ENCODE results near the gene FASLG.
"Not testable (repeated sequence)": the region's sequence is repeated elsewhere in the genome, so short reads cannot be mapped to it uniquely, and the experiment has no call there.

Gene FASLG

DNA sequence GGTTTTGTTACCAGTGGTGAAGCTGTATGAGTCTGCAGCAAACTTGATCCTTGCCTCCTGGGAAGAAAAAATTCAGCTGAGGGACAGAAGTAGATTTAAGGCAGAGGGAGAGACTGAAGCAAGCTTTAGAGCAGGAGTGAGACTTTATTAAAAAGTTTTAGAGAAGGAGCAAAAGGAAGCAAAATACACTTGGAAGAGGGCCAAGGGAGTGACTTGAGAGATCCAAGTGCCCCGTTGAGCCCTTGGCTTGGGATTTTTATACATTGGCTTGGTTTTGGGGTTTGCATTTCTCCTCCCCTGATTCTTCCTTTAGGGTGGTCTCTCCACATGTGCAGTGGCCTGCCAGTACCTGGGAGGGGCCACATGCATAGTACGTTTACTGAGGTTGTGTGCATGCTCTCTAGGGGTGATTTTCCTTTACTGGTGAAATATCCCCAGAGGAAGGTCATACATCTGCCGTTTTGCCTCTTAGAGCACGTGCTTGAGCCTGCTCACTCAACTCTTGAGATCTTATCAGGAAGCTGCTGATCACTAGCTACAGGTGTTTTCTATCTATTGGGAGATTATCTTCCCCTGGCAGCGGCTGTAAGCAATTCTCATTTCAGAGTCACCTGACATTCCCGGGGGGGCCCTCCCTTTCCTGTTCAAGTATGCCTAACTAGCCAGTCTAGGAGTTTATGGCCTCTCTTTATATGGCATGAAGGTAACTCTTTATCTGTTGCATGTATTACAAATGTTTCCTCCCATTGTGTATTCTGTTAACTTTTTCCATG is 20.3 kb downstream of the FASLG start:
- DNase-seq (ENCODE audit: extremely low spot score): no peak
- CTCF ChIA-PET: no interaction called here
- POLR2A ChIA-PET: no interaction called here
- no peak for TF ChIP-seq FOXM1 (IDR thresholded peaks at IDR 0.05; ENCODE audit: borderline replicate concordance)
- no peak for TF ChIP-seq ELF4 (IDR thresholded peaks at IDR 0.05)
- no peak for TF ChIP-seq FOXK2 (IDR thresholded peaks at IDR 0.05)
- TF ChIP-seq BHLHE40 (IDR thresholded peaks at IDR 0.05; ENCODE audit: borderline replicate concordance): no peak
- no peak for TF ChIP-seq SP1 (IDR thresholded peaks at IDR 0.05)
- no peak for TF ChIP-seq ARNT (IDR thresholded peaks at IDR 0.05)
- no peak for TF ChIP-seq SUZ12 (IDR thresholded peaks at IDR 0.05)
- TF ChIP-seq HDGF (IDR thresholded peaks at IDR 0.05; ENCODE audit: borderline replicate concordance): no peak
- no peak for TF ChIP-seq FOXA1 (IDR thresholded peaks at IDR 0.05)
- no peak for TF ChIP-seq CTBP1 (IDR thresholded peaks at IDR 0.05; ENCODE audit: borderline replicate concordance)
- no peak for TF ChIP-seq ZNF384 (IDR thresholded peaks at IDR 0.05)
- TF ChIP-seq, protein P1, sequence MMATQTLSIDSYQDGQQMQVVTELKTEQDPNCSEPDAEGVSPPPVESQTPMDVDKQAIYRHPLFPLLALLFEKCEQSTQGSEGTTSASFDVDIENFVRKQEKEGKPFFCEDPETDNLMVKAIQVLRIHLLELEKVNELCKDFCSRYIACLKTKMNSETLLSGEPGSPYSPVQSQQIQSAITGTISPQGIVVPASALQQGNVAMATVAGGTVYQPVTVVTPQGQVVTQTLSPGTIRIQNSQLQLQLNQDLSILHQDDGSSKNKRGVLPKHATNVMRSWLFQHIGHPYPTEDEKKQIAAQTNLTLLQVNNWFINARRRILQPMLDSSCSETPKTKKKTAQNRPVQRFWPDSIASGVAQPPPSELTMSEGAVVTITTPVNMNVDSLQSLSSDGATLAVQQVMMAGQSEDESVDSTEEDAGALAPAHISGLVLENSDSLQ (IDR thresholded peaks at IDR 0.05): no peak
- no peak for TF ChIP-seq NFRKB (IDR thresholded peaks at IDR 0.05)
- no peak for TF ChIP-seq TARDBP (IDR thresholded peaks at IDR 0.05)
- TF ChIP-seq LEF1 (IDR thresholded peaks at IDR 0.05; ENCODE audit: borderline replicate concordance): no peak
- TF ChIP-seq L3MBTL2 (conservative IDR thresholded peaks at IDR 0.05): no peak

DNA sequence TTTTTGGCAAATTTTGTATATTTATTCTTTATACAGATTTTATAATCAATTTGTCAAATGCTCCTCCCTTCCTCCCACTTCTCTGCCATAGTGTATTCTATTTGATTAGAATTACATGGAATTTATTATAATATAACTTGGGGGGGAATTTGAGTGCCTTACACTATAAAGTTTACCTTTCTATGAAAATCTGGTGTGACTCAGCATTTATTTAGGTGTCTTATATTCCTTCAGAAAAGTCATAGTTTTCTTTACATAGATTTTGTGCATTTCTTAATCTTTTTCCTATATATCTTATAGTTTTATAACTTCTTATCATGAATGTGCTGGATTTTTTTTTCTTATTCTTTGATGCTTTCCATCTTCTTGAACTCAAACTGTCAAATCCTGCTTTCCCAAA is 21.3 kb downstream of the FASLG start:
- no peak for TF ChIP-seq L3MBTL2 (conservative IDR thresholded peaks at IDR 0.05)
- TF ChIP-seq, protein P1 (IDR thresholded peaks at IDR 0.05): no peak
- no peak for TF ChIP-seq FOXA1 (IDR thresholded peaks at IDR 0.05)
- no peak for TF ChIP-seq ZNF384 (IDR thresholded peaks at IDR 0.05)
- no peak for TF ChIP-seq LEF1 (IDR thresholded peaks at IDR 0.05; ENCODE audit: borderline replicate concordance)
- no peak for TF ChIP-seq FOXM1 (IDR thresholded peaks at IDR 0.05; ENCODE audit: borderline replicate concordance)
- no peak for DNase-seq (ENCODE audit: extremely low spot score)
- ChIA-PET CTCF (no interaction called here), POLR2A (no interaction called here)

DNA sequence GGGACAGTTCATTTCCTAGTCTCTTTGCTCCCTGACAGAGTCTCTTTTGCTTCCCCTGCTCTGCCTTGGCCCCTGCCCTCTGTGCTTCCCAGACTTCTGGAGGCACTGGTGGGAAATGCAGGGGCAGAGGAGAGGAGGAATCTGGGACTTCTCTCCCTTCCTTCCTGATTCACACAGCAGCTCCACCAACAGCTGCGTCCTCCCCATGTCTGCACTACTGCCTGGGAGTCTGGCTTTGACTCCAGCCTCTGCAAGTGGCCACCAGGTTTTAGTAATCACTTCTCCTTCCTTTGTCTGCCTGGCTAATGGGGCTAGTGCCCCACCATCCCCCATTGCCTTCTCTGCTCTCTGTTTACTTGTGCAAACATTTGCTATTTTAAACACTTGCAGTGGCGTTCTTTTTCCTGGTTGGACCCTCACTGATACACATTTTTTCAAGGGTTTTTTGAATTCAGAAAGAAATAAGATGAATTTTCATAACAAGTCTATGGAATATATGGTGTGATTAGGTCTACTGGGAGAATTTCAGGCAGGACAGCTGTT is 21.9 kb downstream of the FASLG start:
- DNase-seq (ENCODE audit: extremely low spot score): no peak
- CTCF ChIA-PET: no interaction called here
- POLR2A ChIA-PET: no interaction called here
- no peak for TF ChIP-seq FOXK2 (IDR thresholded peaks at IDR 0.05)
- no peak for TF ChIP-seq CTBP1 (IDR thresholded peaks at IDR 0.05; ENCODE audit: borderline replicate concordance)
- no peak for TF ChIP-seq ZNF384 (IDR thresholded peaks at IDR 0.05)
- TF ChIP-seq L3MBTL2 (conservative IDR thresholded peaks at IDR 0.05): no peak
- TF ChIP-seq BHLHE40 (IDR thresholded peaks at IDR 0.05; ENCODE audit: borderline replicate concordance): no peak
- no peak for TF ChIP-seq LEF1 (IDR thresholded peaks at IDR 0.05; ENCODE audit: borderline replicate concordance)
- no peak for TF ChIP-seq ARNT (IDR thresholded peaks at IDR 0.05)
- no peak for TF ChIP-seq TARDBP (IDR thresholded peaks at IDR 0.05)
- TF ChIP-seq HDGF (IDR thresholded peaks at IDR 0.05; ENCODE audit: borderline replicate concordance): no peak
- no peak for TF ChIP-seq FOXM1 (IDR thresholded peaks at IDR 0.05; ENCODE audit: borderline replicate concordance)
- TF ChIP-seq, protein P1 (IDR thresholded peaks at IDR 0.05): no peak
- no peak for TF ChIP-seq SP1 (IDR thresholded peaks at IDR 0.05)
- TF ChIP-seq NFRKB (IDR thresholded peaks at IDR 0.05): no peak

DNA sequence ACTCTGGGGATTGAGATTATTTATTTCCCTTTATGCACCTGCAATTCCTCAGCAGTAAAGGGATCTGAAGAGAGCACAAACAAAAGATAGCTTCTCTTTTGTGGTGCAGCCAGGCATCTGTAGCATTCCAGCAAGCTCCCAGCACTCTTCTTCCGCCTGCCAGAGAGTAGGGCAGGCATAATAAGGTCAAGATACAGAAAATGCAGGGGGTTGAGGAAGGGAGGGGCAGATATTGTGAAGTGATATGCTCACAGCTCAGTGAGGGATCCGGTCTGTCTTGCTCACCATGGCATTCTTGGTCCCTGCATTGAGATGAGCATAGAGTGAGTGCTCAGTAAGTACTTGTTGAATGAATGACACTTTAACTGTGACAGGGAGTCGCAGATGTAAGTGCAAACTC is 23.9 kb downstream of the FASLG start:
- ChIA-PET POLR2A (no interaction called here), CTCF (interaction anchor here (0.6 kb wide), 1 partner anchor 714 kb away, joined by 7 read pairs; no protein-coding TSS in a partner anchor)
- DNase-seq (ENCODE audit: extremely low spot score): no peak
- TF ChIP-seq ELF4 (IDR thresholded peaks at IDR 0.05) (no peak), SUZ12 (IDR thresholded peaks at IDR 0.05) (no peak), L3MBTL2 (conservative IDR thresholded peaks at IDR 0.05) (no peak), FOXK2 (IDR thresholded peaks at IDR 0.05) (no peak), FOXA1 (IDR thresholded peaks at IDR 0.05) (no peak), HDGF (IDR thresholded peaks at IDR 0.05; ENCODE audit: borderline replicate concordance) (no peak), BHLHE40 (IDR thresholded peaks at IDR 0.05; ENCODE audit: borderline replicate concordance) (no peak), FOXM1 (IDR thresholded peaks at IDR 0.05; ENCODE audit: borderline replicate concordance) (no peak), TARDBP (IDR thresholded peaks at IDR 0.05) (no peak), LEF1 (IDR thresholded peaks at IDR 0.05; ENCODE audit: borderline replicate concordance) (no peak), NFRKB (IDR thresholded peaks at IDR 0.05) (no peak), SP1 (IDR thresholded peaks at IDR 0.05) (no peak), ZNF384 (IDR thresholded peaks at IDR 0.05) (no peak), ARNT (IDR thresholded peaks at IDR 0.05) (no peak), CTBP1 (IDR thresholded peaks at IDR 0.05; ENCODE audit: borderline replicate concordance) (no peak)
- TF ChIP-seq, protein P1 (IDR thresholded peaks at IDR 0.05): no peak

DNA sequence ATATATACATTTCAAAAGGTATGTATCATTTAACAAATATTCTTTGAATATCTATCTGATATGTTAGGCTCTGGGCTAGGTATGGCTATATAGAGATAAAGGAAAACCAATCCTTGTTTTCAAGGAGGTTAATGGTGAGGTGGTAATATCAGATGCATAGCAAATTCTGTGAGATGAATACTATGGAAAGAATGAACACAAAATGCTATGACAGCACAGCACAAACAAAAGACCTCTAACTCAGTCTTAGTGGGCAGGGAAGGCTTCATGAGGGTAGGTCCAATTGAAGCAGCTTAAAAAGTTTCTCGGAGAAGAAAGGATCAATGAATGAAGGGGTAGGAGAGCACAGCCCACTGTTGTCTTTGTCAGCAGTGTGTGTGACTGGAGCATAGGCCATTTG is 27.2 kb downstream of the FASLG start:
- ChIA-PET CTCF (no interaction called here), POLR2A (no interaction called here)
- no peak for DNase-seq (ENCODE audit: extremely low spot score)
- no peak for TF ChIP-seq SUZ12 (IDR thresholded peaks at IDR 0.05)

DNA sequence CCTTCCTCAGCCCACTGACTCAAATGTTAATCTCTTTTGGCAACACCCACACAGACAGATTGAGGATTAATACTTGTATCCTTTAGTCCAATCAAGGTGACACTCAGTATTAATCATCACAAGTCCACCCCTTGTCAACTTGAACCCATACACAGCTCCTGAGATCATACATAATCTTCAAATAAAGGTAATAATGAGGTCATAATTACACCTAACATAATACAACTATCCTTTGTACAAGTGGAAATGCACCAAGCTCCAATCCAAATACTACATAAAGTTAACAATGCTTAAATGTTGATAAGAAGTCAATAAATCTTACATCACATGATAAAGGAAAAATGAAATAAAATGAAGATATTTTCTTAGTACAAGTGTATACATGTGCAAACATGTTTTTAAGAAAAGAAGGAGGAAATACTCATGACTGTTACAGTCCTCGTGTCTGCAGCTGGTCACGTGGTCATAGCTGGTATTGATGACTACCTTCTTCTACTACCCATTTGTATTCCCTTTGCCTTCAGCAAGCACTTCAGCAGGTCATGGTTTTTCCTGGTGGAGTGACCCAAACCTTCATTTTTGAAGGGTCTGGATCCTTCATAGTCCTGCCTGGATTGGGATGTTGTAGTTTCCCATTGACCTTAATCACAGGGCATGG is 29.7 kb downstream of the FASLG start:
- CTCF ChIA-PET: interaction anchor here (0.5 to 0.6 kb wide), 2 partner anchors 168 to 222 kb away, joined by 3 to 5 read pairs; no protein-coding TSS in a partner anchor
- POLR2A ChIA-PET; DNase-seq (ENCODE audit: extremely low spot score): not testable (repeated sequence)

DNA sequence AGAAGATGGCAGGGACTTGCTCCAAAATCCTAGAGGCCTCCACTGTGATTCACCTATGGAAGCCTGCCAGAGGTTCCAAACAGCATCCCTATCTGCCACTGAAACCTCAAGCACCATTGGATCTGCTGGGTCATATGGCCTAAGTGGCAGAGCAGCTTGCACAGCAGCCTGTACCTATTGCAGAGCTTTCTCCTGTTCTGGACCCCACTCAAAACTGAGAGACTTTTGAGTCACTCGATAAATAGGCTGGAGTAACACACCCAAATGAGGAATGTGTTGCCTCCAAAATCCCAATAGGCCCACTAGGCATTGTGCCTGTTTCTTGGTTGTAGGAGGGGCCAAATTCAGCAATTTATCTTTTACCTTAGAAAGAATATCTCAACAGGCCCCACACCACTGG is 32.0 kb downstream of the FASLG start:
- CTCF ChIA-PET; POLR2A ChIA-PET; DNase-seq (ENCODE audit: extremely low spot score): not testable (repeated sequence)
